GM19043 (cell line): ENCODE measurements around the gene RFT1.
A peak's percentile ranks its signal among the peaks of the same experiment; 100 is the strongest.

Experiments used
- ATAC-seq: cut with Tn5 transposase; IDR thresholded peaks from one replicate; pipeline ENCODE4 v1.9.1; 2021; ENCODE audit warnings: low read depth; ENCODE audit not compliant: unreplicated experiment

RFT1 gene

GRCh38 chr3:53150247-53151085 is 20.2 kb upstream of the RFT1 start:
- no peak for ATAC-seq

- no peak for ATAC-seq
Observed at GRCh38 chr3:53149699-53150098, 19.5 kb upstream of the RFT1 start.

GRCh38 chr3:53149006-53149690 is 18.9 kb upstream of the RFT1 start:
- ATAC-seq: no peak

- ATAC-seq: no peak
Observed at GRCh38 chr3:53147903-53148400, 17.7 kb upstream of the RFT1 start.

- ATAC-seq: no peak
Observed at GRCh38 chr3:53147151-53147902, 17.1 kb upstream of the RFT1 start.

DNA sequence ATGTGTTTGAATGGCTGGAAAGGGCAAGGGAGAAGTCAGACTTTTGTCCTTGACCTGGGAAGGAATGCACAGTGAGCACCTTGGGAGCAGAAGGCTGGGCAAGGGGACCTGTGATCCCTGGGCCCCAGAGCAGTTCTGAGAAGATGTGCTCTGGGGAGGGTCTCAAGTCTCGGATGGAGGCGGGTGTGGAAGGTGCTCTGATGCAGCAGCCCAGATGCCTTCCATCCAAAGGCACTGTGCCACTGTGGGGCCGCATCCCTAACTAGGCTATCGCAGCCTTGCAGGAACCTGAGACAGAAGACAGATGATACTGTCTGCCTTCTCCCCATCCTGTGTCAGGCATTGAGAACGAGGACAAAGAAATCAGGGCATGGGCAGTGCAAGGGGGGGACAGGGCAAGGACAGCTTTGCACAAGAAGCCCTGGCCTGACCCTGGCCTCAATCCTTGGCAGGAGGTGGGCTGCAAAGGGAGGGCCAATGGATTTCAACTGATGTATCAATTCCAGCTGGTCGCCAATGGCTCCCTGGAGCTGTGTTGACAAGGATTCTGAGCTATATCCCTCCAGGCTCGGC is 16.2 kb upstream of the RFT1 start:
- ATAC-seq: no peak

- ATAC-seq: no peak
Observed at GRCh38 chr3:53145713-53146080, 15.5 kb upstream of the RFT1 start.

- no peak for ATAC-seq
Observed at GRCh38 chr3:53144862-53145712, 14.9 kb upstream of the RFT1 start.

DNA sequence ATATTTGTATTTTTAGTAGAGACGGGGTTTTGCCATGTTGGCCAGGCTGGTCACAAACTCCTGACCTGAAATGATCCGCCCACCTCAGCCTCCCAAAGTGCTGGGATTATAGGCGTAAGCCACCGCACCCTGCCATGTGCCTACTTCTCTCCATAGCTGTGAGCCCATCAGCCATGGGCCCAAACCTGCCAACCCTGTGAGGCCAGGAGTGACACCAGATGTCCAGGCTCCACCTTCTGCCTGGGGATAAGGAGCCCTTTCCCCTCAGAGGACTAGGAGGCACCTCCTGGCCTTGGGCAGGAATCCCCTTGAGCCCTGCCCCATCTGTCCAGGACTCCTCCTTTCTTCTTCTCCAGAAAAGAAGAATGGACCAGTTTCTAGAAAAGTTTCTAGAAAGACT is 14.2 kb upstream of the RFT1 start:
- ATAC-seq: no peak

DNA sequence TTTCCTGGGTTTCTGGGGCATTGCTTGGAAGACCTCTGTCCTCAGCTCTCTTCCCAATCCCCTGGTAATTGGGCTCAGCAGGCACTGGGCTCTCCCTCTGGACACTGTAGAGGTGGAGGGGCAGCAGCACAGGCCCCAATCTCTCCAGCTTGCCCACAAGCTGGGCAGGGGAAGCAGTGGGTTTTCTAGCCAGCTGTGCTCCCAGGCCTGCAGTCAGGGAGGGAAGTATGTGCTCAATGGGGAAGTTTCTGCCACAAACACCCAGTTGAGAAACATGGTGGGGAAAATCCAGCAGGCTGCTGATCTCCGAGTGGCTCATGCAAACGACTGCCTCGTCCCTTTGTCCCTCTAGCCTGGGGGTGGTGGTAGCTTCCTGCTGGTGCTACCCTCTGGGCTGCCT is 12.8 kb upstream of the RFT1 start:
- no peak for ATAC-seq

DNA sequence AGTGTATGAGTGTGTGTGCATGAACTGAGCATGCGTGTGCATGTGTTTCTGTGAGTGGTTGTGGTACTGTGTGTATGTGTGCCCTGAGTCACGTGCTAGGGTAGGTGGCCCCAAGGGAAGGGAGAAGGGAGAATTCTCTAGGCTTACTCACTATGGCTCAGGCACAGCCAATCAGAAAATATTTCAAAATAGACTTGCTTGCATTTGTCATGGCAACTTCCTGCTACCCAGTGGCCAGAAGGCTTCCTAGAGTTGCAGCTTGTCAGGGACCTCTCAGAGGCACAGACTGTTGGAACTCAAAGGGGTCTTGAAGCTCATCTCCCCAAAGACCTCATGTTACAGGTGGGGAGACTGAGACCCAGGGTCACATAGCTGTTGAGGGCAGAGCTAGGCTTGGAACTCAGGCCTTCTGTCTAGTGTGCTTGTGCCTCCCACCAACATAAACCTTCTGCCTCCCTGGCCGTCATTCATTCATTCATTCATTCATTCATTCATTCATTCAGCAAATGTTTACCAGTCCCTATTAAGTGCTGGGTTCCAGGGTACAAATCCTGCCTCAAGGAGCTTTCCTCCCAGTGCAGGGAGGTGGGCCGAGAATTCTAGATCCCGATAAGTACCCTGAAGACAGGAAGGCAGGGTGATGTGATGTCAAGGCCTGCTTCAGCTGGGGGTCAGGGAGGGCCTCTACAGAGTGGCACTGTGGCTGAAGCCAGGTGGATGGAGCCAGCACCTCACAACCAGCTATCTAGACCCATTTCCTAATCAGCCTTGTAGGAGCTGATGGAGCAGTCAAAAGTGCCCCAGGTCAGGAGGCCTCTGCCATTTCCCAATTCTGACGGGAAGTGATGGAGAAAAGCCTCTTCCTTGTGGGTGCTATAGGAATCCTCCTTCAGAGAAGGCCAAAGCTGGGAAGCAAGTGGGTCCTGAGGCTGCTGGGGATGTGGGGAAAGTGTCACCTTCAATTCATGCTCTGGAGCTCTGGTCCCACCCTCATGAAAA is 10.9 kb upstream of the RFT1 start:
- no peak for ATAC-seq

- no peak for ATAC-seq
Observed at GRCh38 chr3:53139906-53140846, 9.9 kb upstream of the RFT1 start.

- ATAC-seq: no peak
Observed at GRCh38 chr3:53137835-53138446, 7.7 kb upstream of the RFT1 start.

DNA sequence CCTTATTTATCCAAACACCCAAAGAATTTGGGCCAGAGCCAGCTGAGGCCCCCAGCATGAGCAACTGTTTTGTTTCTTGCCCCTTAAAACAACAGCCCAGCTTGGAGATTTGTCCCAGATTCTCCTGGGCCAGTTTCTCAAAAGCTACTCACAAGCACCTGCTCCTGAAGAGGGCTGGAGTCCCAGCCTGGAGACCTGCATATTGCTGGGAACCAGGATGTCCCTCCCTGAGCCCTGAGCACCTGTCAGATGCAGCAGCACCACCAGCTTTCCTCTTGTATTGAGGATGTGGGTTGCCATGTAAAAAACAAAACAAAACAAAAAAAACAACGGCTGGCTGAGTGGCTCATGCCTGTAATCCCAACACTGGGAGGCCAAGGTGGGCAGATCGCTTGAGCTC is 7.0 kb upstream of the RFT1 start:
- no peak for ATAC-seq

DNA sequence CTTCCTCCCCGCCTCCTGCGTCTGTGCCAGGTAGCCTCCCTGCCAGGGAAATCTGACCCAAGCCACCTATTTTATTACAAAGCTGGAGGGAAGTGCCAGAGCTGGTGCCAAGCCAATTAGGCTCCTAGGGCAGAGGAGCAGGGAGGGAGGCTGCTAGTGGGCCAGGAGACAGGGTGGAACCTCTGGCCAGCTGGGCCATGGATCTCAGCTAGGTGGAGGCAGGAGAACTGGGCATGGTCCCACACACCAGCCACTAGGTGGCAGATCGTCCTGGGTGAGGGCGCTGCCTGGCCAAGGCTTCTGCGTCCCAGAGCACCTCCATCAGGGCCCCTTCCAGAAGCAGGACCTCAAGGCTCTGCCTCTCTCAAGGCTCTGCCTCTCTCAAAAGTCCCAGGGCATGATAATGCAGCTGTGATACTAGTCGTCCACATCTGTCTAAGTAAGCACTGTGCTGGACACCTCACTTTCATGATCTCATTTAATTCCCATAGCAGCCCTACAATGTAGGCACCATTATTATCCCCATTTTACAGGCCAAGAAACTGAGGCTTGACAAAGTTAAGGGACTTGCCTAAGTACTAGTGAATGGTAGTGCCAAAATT is 4.5 kb upstream of the RFT1 start:
- ATAC-seq: peak; percentile 49

DNA sequence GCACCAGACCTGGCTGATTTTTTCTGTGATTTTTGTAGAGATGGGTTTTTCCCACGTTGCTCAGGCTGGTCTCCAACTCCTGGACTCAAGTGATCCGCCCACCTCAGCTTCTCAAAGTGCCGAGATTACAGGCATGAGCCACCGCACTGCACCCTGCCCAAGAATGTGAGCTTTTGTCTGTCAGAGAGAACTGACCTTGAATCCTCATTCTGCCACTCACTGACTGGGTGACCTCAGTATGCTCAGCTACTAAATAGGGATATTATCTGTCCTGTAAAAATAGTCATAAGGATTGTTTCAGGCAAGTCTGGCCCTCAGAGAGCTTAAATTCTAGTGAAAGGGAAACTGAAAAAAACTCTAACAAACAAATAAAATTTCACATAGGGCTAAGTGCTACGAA is 2.1 kb upstream of the RFT1 start:
- no peak for ATAC-seq

DNA sequence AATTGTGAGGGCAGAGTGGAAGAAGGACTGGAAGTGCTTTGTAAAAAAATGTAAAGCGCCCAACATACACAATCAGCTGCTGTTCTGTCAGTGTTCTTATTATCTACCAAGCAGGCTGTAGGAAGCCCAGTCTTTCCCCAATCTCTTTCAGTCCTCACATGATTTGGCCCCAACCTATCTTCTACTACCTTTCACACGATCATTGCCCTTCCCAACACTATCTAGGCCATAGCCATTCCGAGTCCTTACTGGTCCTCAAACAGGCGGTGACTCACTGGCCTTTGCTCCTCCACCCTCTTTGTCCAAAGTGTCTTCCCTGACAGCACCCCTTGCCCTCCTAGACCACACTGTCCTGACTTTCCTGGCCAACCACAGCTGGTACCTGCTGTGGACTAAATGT is 861 bp upstream of the RFT1 start:
- no peak for ATAC-seq
